GM19240 (cell line): ENCODE results near the gene DMRT1.
A peak's percentile ranks its signal among the peaks of the same experiment; 100 is the strongest.
"Not testable (repeated sequence)": the region's sequence is repeated elsewhere in the genome, so short reads cannot be mapped to it uniquely, and the experiment has no call there.

Experiments used
- DNase-seq: peaks from one replicate; pipeline ENCODE4 v3.0.0; 2011; ENCODE audit warnings: low spot score; ENCODE audit not compliant: insufficient read length

DMRT1 gene

DNA sequence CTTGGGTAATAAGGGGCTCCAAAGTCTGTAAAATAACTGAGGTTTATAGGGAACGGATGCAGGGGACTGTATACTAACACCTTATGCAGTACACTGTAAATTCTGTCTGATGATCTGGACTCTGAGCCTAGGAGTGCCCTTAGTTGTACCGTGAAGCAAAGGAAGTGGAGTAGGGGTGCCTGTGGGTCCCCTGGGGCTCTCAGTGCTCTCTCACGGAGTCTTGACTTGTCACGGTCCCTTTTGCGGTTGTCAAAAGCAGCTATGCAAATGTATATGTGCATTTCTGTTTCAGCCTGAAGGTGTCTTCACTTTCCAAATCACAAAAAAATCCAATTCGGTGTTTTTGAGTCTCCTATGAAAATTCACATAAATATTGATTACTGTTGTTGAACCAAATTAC lies 17.8 kb downstream of the DMRT1 start:
- DNase-seq = peak; percentile 20

DNA sequence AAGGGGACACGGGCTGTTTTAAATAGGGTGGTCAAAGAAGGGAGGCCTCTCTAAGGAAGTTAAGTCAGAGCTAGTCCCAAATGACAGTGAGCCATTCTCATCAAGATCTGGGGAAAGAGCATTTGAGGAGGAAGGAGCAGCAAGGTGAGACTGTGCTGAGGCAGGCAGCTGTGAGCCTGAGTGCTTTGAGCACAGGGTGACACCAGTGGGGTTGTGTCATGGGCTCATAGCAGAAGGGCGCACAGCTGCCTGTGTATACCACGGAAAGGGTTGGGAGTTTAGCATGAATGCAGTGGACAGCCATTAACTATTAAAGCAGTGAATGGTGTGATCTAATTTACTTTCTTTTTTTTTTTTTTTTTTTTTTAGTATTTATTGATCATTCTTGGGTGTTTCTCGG lies 19.2 kb downstream of the DMRT1 start:
- DNase-seq = no peak

- DNase-seq = not testable (repeated sequence)
Measured at GRCh38 chr9:861525-861924, 20.0 kb downstream of the DMRT1 start.

GRCh38 chr9:875119-875962 lies 33.8 kb downstream of the DMRT1 start:
- DNase-seq = no peak

DNA sequence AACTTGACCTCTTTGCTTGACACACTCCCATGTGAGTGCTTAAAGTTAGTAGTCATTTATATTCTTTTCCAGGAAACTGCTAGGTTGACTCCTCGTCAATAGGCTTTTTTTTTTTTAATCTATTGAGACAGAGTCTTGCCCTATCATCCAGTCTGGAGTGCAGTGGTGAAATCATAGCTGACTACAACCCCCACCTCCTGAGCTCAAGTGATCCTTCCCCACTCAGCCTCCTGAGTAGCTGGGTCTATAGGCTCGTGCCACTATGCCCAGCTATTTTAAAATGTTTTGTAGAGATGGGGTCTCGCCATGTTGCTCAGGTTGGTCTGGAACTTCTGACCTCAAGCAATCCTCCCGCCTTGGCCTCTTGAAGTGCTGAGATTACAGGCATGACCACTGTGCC lies 34.9 kb downstream of the DMRT1 start:
- DNase-seq = no peak

DNA sequence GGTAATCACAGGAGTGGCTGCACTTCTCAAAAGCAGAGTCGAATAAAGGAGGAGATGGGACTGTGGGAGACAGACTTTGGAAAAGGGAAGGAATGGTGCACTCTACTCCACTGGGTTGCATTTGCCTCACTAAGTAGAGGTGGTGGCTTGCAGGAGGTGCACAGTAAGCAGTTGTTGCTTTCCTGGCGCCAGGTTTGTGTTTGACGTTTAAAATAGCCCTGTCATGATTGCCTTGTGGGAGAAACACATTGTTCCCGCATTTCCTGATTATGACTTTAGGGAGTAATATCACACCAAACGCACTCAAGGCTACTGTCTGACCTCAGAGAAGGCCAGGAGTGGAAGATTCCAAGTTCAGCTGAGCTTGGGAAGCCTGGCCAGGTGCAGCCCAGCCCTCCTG lies 36.7 kb downstream of the DMRT1 start:
- DNase-seq = no peak

DNA sequence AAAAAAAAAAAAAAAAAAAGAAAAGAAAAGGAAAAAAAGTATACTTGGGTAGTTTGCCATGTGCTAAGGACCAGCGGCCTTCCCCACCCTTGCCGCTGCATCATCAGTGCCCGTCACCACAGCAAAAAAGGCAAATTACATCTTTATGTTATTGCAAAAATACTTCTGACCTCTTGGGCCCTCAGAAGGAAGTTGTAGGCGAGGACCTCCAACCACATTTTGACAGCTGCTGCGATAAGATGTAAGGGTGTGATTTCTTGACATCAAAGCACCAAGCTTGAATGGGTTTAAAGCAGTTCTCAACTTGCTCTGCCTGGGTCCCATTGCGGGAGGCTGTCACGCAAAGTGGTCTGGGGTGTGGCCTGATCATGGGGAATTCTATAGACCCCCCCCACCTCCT lies 39.2 kb downstream of the DMRT1 start:
- DNase-seq = no peak

DNA sequence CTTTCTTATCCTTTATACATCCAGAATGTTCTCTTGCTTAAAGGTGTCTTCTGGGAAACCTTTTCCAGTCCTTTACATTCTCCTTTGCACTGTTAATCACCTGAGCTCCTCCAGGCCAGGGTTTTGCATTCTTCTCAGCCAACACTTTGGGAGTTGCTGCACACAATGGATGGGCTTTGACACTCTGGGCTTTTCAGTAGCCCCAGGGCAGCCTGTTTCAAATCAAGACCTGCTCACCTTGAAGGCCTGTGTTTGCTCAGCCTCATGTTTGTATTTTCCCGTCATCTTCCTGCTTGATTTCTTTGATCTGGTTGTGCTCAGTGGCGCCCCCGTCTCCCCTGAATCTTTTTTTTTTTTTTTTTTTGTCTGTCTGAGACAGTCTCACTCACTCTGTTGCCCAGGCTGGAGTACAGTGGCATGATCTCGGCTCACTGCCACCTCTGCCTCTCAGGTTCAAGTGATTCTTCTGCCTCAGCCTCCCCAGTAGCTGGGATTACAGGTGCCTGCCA lies 41.0 kb downstream of the DMRT1 start:
- no peak for DNase-seq

- no peak for DNase-seq
Measured at GRCh38 chr9:883011-883410, 41.5 kb downstream of the DMRT1 start.

DNA sequence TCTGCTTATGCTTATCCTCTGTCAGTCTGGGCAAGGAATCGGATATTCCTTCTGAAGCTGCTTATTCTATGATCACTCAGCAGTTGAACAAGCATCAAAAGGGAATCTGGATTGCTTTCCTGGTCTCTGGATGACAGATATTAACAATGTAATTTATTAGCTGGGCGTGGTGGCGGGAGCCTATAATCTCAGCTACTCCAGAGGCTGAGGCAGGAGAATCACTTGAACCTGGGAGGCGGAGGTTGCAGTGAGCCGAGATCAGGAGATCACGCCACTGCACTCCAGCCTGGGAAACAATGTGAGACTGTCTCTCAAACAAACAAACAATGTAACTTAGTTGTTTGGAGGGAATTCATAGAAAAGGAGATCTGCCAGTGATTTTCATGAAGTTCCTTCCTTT lies 45.4 kb downstream of the DMRT1 start:
- no peak for DNase-seq

DNA sequence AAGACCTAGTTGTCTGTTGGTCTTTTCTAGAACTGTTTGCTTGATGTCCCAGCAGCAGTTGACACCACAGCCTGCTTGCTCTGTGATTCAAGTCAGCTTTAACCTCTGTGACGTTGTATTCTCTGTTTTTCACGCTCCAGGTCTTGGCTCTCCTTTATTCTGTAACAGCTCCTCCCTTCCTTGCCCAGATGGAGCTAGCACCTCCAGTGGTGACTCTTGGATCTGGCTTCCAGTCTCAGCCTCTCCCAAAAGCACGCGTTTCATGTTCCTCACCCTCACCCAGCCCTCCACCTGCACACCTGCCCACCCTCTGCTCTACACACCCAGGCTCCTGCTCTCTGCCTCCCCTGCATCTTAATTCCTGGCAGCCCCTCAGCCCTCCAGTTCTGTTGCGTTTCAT lies 50.6 kb downstream of the DMRT1 start:
- no peak for DNase-seq

DNA sequence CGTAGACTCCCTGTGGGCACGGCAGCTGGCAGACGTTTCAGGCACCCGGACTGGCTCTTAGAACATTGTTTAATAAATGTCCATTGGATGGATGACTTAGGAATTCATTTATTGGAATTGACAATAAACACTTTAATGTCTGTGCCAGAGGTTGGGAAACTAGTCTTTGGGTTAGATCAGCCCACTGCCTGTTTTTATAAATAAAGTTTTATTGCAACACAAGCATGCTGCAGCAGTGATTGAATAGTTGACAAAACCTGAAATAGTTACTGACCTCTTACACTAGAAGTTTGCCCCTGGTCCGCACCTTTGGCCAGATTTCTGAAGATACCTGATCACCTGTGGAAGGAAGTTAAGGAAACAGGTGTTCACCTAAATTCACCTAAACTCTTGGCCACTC lies 51.6 kb downstream of the DMRT1 start:
- DNase-seq = no peak

- peak; percentile 71 for DNase-seq
Measured at GRCh38 chr9:893843-894420, 52.4 kb downstream of the DMRT1 start.

- no peak for DNase-seq
Measured at GRCh38 chr9:899440-900184, 58.1 kb downstream of the DMRT1 start.

DNA sequence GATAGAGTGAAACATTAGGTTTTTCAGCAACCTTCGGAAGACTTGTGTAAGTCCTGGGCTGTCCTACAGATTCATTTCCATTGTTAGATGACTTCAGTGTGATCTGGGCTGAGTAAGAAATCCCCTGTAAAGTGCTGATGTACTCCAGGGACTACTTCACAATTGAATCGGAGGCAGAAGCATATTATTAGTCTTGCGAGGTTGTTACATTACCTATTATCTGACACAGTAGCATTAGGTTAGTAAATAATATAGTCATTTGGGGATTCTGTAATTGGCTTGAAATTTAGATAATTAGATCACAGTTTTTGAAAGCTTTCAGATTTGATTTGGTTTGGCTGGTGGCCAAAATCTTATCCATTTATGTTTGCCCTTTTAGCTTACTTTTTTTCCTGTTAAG lies 62.4 kb downstream of the DMRT1 start:
- DNase-seq = no peak

GRCh38 chr9:905906-906305 lies 64.4 kb downstream of the DMRT1 start:
- no peak for DNase-seq

DNA sequence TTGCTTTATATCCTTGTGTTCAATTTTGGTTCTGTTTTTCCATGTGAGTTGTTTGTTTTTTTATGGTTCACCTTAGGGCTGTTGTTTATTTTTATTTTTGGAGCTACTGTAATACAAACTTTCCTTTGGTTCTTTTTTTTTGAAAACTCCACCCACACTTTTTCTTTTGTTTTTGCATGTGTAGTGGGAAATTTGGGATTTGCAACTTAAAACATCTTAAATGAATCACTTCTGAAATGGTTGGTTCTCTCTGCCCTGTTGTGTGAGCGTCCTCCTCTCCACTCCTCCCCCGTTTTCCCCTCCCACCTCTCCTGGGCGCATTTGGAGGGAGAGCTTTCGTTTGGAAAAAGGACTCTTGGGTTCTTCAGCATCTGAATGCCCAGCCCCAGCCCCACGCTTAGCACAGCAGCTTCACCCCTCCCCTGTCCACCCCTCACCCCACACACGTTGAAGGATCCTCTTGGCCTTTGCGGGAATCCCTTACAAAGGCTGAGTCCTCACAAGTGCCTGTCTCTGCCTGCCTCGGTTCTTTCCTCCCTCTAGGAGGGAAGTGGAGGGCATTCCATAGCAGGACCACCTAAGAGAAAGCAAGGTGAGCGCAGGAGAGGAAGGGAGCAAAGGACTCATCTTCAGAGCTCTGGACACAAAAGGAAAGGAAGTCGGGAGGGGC lies 67.2 kb downstream of the DMRT1 start:
- no peak for DNase-seq

DNA sequence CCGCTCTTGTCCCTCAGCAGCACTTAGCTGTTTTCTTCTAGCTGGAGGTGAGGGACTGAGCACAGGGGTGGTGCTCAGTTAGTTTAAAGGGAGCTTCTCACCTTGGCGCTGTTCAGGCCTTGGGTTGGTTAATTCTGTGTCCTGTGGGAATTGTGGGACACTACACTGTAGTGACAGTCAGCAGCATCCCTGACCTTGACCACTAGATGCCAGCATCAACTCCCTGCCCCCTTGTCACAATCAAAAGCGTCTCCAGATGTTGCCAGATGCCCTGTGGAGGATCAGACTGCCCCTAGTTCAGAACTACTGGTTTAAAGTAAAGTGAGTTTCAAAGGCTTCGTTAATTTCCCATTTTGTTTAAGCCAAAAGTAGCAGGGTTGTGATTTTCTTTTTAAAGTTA lies 69.5 kb downstream of the DMRT1 start:
- DNase-seq = no peak

DNA sequence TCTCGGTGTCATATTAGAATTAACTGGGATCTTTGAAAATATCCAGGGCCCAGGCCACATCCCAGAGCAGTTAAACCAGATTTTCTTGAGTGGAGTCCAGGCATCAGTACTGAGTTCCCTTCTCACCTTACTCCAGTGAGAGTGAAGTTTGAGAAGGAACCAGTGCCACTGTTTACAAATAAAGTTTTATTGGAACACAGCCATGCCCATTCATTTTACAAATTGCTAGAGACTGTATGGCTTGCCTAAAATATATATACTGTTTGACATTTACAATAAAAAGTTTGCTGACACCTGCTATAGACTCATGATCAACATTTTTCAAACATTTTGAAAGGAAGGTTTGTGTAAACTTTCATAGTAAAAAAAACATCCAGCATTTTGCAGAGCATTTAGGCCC lies 71.3 kb downstream of the DMRT1 start:
- no peak for DNase-seq

DNA sequence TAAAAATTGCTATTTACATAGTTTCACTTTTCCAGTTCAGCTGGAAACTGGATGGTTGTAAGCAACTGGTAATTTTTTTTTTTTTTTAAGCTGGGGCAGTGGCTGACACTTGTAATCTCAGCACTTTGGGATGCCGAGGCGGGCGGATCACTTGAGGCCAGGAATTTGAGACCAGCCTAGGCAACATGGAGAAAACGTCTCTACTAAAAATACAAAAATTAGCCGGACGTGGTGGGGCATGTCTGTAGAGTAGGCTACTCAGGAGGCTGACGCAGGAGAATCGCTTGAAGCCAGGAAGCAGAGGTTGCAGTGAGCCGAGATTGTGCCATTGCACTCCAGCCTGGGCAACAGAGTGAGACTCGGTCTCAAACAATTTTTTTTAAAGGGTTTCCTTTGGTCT lies 72.0 kb downstream of the DMRT1 start:
- not testable (repeated sequence) for DNase-seq

- no peak for DNase-seq
Measured at GRCh38 chr9:917730-918129, 76.2 kb downstream of the DMRT1 start.

DNA sequence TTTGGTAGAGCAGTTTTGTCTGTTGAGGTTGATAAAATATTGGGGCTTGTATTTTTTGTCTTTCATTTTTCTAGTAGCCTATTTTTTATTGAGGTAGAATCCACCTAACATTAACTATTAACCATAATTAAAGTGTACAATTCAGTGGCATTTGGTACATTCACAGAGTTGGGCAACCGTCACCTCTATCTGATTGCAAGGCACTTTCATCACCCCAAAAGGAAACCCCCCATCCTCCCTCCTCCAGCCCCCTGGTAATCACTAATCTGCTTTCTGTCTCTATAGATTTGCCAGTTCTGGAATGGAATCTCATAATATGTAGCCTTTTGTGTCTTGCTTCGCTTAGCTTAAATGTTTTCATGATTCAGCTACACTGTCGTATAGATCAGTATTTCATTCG lies 79.4 kb downstream of the DMRT1 start:
- no peak for DNase-seq
